KOPT-K1 (cell line): ENCODE data around the gene GOLGA8M.
"Not testable (repeated sequence)": the region's sequence is repeated elsewhere in the genome, so short reads cannot be mapped to it uniquely, and the experiment has no call there.

Source experiments
- H3K27ac ChIP-seq: fragments of 200-600 bp; sonication (generic); 2 replicates; pipeline ENCODE4 v1.5.1; 2016; ENCODE audit warnings: antibody characterized with exemption, mild to moderate bottlenecking, low read depth, low read length; ENCODE audit not compliant: poor library complexity, severe bottlenecking
- H3K36me3 ChIP-seq: fragments of 200-600 bp; sonication (generic); 2 replicates; pipeline ENCODE4 v1.5.1; 2017; ENCODE audit warnings: antibody characterized with exemption, mild to moderate bottlenecking, low read length, moderate library complexity; ENCODE audit not compliant: insufficient read depth
- H3K9me3 ChIP-seq: fragments of 200-600 bp; sonication (generic); 2 replicates; pipeline ENCODE4 v1.5.1; 2017; ENCODE audit warnings: antibody characterized with exemption, low read length, mild to moderate bottlenecking; ENCODE audit not compliant: insufficient read depth, poor library complexity, severe bottlenecking

GOLGA8M gene

GRCh38 chr15:28712270-28712669 is at the start of gene GOLGA8M:
Gene GOLGA8M (minus strand): TSS chr15:28712421. CDS start chr15:28712323, 98 bp downstream.
- H3K27ac ChIP-seq, H3K36me3 ChIP-seq, H3K9me3 ChIP-seq: not testable (repeated sequence)

DNA sequence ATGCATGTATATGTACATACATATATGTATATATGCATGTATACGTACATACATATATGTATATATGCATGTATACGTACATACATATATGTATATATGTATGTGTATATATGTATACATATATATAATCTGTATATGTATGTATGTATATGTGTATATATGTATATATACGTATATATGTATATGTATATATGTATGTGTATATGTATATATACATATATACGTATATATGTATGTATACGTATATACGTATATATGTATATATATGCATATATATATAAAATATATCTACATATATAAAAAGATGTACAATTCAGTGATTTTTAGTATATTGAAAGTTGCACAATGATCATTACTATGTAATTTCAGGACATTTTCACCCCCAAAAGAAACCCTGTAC is 30.7 kb upstream of the GOLGA8M start:
- not testable (repeated sequence) for H3K27ac ChIP-seq, H3K36me3 ChIP-seq, H3K9me3 ChIP-seq

GRCh38 chr15:28738590-28739292 is 26.5 kb upstream of the GOLGA8M start:
- H3K9me3 ChIP-seq, H3K27ac ChIP-seq, H3K36me3 ChIP-seq: not testable (repeated sequence)

DNA sequence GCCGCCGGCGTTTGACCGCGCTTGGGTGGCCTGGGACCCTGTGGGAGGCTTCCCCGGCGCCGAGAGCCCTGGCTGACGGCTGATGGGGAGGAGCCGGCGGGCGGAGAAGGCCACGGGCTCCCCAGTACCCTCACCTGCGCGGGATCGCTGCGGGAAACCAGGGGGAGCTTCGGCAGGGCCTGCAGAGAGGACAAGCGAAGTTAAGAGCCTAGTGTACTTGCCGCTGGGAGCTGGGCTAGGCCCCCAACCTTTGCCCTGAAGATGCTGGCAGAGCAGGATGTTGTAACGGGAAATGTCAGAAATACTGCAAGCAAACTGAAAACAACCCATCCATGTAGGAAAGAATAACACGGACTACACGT is 26.0 kb upstream of the GOLGA8M start:
- not testable (repeated sequence) for H3K36me3 ChIP-seq, H3K9me3 ChIP-seq, H3K27ac ChIP-seq

GRCh38 chr15:28737521-28738199 is 25.4 kb upstream of the GOLGA8M start:
- H3K9me3 ChIP-seq, H3K27ac ChIP-seq, H3K36me3 ChIP-seq: not testable (repeated sequence)

DNA sequence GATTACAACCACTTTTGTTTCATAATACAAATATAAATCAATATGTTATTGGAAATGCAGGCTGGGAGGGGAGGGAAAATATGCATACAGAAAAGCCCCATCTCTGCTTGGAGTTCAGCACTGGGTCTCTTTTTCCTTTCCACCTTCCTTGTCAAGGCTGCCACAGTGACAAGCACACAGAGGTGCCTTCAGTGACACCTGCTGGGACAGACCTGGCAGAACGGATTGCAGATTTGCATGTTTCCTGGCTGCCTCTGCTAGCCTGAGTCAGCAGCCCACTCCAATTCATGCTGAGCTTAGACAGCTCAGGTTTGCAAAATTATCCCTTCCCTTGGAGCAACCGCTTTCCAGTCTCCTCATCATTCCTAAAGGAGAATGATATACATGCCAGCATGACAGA is 15.8 kb upstream of the GOLGA8M start:
- H3K36me3 ChIP-seq, H3K9me3 ChIP-seq, H3K27ac ChIP-seq: not testable (repeated sequence)

GRCh38 chr15:28727026-28727425 is 14.8 kb upstream of the GOLGA8M start:
- H3K27ac ChIP-seq, H3K9me3 ChIP-seq: not testable (repeated sequence)

DNA sequence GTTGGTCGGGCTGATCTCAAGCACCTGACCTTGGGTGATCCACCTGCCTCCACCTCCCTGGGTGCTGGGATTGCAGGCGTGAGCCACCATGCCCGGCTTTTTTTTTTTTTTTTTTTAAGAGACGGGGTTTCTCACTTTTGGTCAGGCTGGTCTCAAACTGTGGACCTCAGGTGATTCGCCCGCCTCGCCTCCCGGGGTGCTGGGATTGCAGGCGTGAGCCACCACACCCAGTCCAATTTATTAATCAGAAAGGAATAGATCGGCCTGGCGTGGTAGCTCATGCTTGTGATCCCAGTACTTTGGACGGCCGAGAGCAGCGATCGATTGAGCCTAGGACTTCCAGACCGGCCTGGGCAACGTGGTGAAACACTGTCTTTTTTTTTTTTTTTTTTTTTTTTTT is 13.9 kb upstream of the GOLGA8M start:
- Histone ChIP-seq H3K27ac (no peak overlapping the region), H3K9me3 (no peaks in the 10 kb centered on the region), H3K36me3 (no peaks in the 10 kb centered on the region)

More at GRCh38 chr15:28727026-28727425, 14.8 kb upstream of the GOLGA8M start:
- not testable (repeated sequence) for H3K36me3 ChIP-seq

DNA sequence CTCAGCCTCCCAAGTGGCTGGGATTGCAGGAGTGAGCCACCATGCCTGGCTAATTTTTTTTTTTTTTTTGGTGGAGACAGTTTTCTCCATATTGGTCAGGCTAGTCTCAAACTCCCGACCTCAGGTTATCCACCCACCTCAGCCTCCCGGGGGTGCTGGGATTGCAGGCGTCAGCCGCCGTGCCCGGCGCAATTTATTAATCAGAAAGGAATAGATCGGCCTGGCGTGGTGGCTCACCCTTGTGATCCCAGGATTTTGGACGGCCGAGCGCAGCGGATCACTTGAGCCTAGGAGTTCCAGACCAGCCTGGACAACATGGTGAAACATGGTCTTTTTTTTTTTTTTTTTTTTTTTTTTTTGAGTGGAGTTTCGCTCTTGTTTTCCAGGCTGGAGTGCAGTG is 13.3 kb upstream of the GOLGA8M start:
- Histone ChIP-seq H3K9me3 (no peaks in the 10 kb centered on the region), H3K27ac (no peak overlapping the region), H3K36me3 (no peaks in the 10 kb centered on the region)

- H3K36me3 ChIP-seq, H3K9me3 ChIP-seq, H3K27ac ChIP-seq: not testable (repeated sequence)
These were observed 11.8 kb upstream of the GOLGA8M start for GRCh38 chr15:28723986-28724385.

DNA sequence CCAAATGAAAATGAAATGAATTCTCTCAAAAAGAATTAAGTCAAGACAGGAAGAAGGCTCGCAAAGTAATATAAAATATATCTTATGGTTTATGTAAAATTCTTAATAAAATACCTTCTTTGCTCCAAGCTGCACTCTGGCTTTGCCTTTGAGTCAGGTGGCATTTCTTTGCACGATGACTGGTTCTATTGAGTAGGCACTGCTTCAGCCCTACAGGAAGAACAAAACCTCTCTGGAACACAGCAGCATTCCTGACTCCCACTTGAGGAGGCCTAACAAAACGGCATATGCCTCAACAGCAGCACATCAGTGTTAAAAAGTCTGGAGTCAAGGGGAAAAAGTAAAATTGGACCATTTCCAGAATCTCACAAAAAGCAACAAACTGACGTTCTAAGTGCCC is 7.4 kb upstream of the GOLGA8M start:
- H3K27ac ChIP-seq, H3K36me3 ChIP-seq, H3K9me3 ChIP-seq: not testable (repeated sequence)

- H3K27ac ChIP-seq, H3K9me3 ChIP-seq, H3K36me3 ChIP-seq: not testable (repeated sequence)
These were observed 6.4 kb upstream of the GOLGA8M start for GRCh38 chr15:28718576-28718975.

DNA sequence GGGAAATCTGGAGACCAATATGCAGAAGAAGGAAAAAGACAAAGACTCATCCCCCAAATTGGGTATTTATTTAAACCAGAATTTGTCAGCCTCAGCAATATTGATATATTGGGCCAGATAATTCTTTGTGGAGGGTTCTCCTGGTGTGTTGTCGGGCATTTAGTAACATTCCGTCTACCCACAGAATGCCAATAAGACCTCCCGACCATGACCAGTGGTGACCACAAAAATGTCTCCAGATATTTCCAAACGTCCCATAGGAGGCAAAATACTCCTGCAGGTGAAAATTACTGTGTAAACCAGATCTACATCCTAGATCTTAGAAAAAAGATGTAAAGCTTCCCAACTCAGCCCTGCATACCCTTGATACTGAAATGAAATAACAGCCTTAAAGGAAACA is 2.0 kb upstream of the GOLGA8M start:
- H3K27ac ChIP-seq, H3K36me3 ChIP-seq, H3K9me3 ChIP-seq: not testable (repeated sequence)

GRCh38 chr15:28703927-28704326 is 8.3 kb downstream of the GOLGA8M start:
- H3K36me3 ChIP-seq, H3K27ac ChIP-seq, H3K9me3 ChIP-seq: not testable (repeated sequence)

GRCh38 chr15:28702427-28702826 is 9.8 kb downstream of the GOLGA8M start:
- H3K27ac ChIP-seq, H3K36me3 ChIP-seq: not testable (repeated sequence)

DNA sequence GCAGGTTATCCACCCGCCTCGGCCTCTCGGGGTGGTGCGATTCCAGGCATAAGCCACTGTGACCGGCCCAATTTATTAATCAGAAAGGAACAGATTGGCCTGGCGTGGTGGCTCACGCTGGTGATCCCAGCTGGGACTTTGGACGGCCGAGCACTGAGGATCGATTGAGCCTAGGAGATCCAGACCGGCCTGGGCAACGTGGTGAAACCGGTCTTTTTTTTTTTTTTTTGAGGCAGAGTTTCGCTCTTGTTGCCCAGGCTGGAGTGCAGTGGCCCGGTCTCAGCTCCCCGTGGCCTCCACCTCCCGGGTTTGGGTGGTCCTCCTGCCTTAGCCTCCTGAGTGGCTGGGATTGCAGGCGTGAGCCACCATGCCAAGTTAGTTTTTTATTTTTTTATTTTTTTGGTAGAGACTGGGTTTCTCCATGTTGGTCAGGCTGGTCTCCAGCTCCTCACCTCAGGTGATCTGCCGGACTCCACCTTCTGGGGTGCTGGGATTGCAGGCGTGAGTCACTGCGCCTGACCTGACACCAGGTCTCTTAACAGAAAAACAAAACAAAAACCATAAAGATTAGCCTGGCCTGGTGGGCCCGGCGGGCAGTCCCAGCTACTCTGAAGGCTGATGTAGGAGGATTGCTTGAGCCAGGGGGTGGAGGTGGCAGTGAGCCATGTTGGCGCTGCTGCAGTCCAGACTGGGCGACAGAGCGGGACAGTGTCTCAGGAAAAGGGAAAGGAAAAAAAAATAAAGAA is 18.0 kb downstream of the GOLGA8M start:
- H3K36me3 ChIP-seq, H3K27ac ChIP-seq, H3K9me3 ChIP-seq: not testable (repeated sequence)

More at GRCh38 chr15:28702427-28702826, 9.8 kb downstream of the GOLGA8M start:
- H3K9me3 ChIP-seq, result not testable (repeated sequence)
